Upper lobe of right lung (tissue), 1 donor: ENCODE results near the gene P2RY10. TPM values are rescaled to one million over a fixed set of nuclear protein-coding genes. Genes with fewer than 3 reads are reported as not detected.

Experiments used
- ATAC-seq: fragments of 200-7000 bp; cut with Tn5 transposase; one replicate; pipeline ENCODE4 v1.9.1; 2020; ENCODE audit warnings: mild to moderate bottlenecking, moderate library complexity
- DNase-seq: peaks from one replicate; pipeline ENCODE4 v3.0.0-alpha.2; 2020
- H3K27ac ChIP-seq: fragments of 200-600 bp; one replicate; pipeline ENCODE4 v1.8.0; 2022
- H3K27me3 ChIP-seq: fragments of 200-600 bp; one replicate; pipeline ENCODE4 v1.8.0; 2022; ENCODE audit warnings: mild to moderate bottlenecking
- H3K36me3 ChIP-seq: fragments of 200-600 bp; one replicate; pipeline ENCODE4 v1.8.0; 2022
- H3K4me1 ChIP-seq: fragments of 200-600 bp; one replicate; pipeline ENCODE4 v1.8.0; 2022
- H3K4me3 ChIP-seq: fragments of 200-600 bp; one replicate; pipeline ENCODE4 v1.8.0; 2022; ENCODE audit warnings: mild to moderate bottlenecking
- H3K9me3 ChIP-seq: fragments of 200-600 bp; one replicate; pipeline ENCODE4 v1.8.0; 2022
- CTCF ChIP-seq: fragments of 200-600 bp; IDR thresholded peaks from one replicate; pipeline ENCODE4 v1.8.0; 2022; ENCODE audit warnings: antibody characterized with exemption
- intact Hi-C: fragments of 100-400 bp; cut with DNase I; formaldehyde crosslinking; loops from one replicate; pipeline ENCODE4 v1.11.0; 2022
- total RNA-seq: library from RNA; stranded (reverse); fragmentation: NEBNext Ultra II Directional; extraction: Animal tissue kit (Norgen Biotek cat#: 25700); gene quantifications from one replicate; pipeline ENCODE4 v1.2.1, GENCODE V29; 2021
- donor health status: DM: no; HTN: yes; CAD: no; lungs with severe emphysema.

P2RY10 gene
- total RNA-seq, 1 donor from 2014 or later = 1.8 TPM

GRCh38 chrX:78958419-78959116 lies 13.4 kb downstream of the P2RY10 start:
- Histone ChIP-seq H3K27me3 (no peaks in the 10 kb centered on the region), H3K27ac (no peak overlapping the region), H3K36me3 (no peaks in the 10 kb centered on the region), H3K4me3 (no peak overlapping the region), H3K9me3 (no peaks in the 10 kb centered on the region), H3K4me1 (no peaks in the 10 kb centered on the region)
- intact Hi-C loops = no loop called here
- ATAC-seq = no peak
- no peak for DNase-seq
- no peak for TF ChIP-seq CTCF

GRCh38 chrX:78960888-78961287 lies 15.7 kb downstream of the P2RY10 start:
- Histone ChIP-seq H3K27me3 (no peaks in the 10 kb centered on the region), H3K36me3 (no peaks in the 10 kb centered on the region), H3K27ac (no peak overlapping the region), H3K9me3 (no peaks in the 10 kb centered on the region), H3K4me3 (no peak overlapping the region), H3K4me1 (no peaks in the 10 kb centered on the region)
- no peak for TF ChIP-seq CTCF
- ATAC-seq = no peak
- intact Hi-C loops = no loop called here
- no peak for DNase-seq

GRCh38 chrX:78964598-78964997 lies 19.4 kb downstream of the P2RY10 start:
- intact Hi-C loops = no loop called here
- TF ChIP-seq CTCF = no peak

GRCh38 chrX:78979789-78980464 lies 34.7 kb downstream of the P2RY10 start:
- no peak for DNase-seq
- H3K9me3 ChIP-seq = no peaks in the 10 kb centered on the region
- TF ChIP-seq CTCF = no peak
- H3K4me1 ChIP-seq = no peaks in the 10 kb centered on the region
- intact Hi-C loops = no loop called here
- no peaks in the 10 kb centered on the region for H3K36me3 ChIP-seq
- H3K4me3 ChIP-seq = no peak overlapping the region
- ATAC-seq = no peak
- H3K27ac ChIP-seq = no peak overlapping the region
- H3K27me3 ChIP-seq = no peaks in the 10 kb centered on the region

More at GRCh38 chrX:78964598-78964997, 19.4 kb downstream of the P2RY10 start:
- DNase-seq (no peak), ATAC-seq (no peak)
- Histone ChIP-seq H3K27me3 (no peaks in the 10 kb centered on the region), H3K4me3 (no peak overlapping the region), H3K36me3 (no peaks in the 10 kb centered on the region), H3K4me1 (no peaks in the 10 kb centered on the region), H3K9me3 (no peaks in the 10 kb centered on the region), H3K27ac (no peak overlapping the region)

GRCh38 chrX:78989349-78989748 lies 44.2 kb downstream of the P2RY10 start:
- no peak for DNase-seq
- Histone ChIP-seq H3K27ac (no peak overlapping the region), H3K4me1 (no peaks in the 10 kb centered on the region), H3K4me3 (no peak overlapping the region), H3K36me3 (no peaks in the 10 kb centered on the region), H3K9me3 (no peaks in the 10 kb centered on the region), H3K27me3 (no peaks in the 10 kb centered on the region)
- intact Hi-C loops = no loop called here
- ATAC-seq = no peak
- no peak for TF ChIP-seq CTCF
